Keratinocyte (primary cell): ENCODE results near the gene CAMKMT.

Experiments
- EZH2 ChIP-seq: IDR thresholded peaks from one replicate; pipeline ENCODE4 v1.6.1; 2012; ENCODE audit warnings: inconsistent platforms, mild to moderate bottlenecking, low read length, moderate library complexity
- TF ChIP-seq, protein P1 (sequence below), 3 experiments: IDR thresholded peaks in 1 of 3; conservative IDR thresholded peaks in 1 of 3; optimal IDR thresholded peaks in 1 of 3; 2 replicates in 2 of 3; 3 replicates in 1 of 3; pipeline versions ENCODE3 to v1.5.1; 2011; ENCODE audit warnings: low read length in 3 of 3, mild to moderate bottlenecking in 3 of 3, moderate library complexity in 2 of 3, control low read depth in 1 of 3, inconsistent platforms in 1 of 3; ENCODE audit not compliant: insufficient read depth in 2 of 3; ENCODE audit errors: extremely low read depth in 1 of 3

DNA sequence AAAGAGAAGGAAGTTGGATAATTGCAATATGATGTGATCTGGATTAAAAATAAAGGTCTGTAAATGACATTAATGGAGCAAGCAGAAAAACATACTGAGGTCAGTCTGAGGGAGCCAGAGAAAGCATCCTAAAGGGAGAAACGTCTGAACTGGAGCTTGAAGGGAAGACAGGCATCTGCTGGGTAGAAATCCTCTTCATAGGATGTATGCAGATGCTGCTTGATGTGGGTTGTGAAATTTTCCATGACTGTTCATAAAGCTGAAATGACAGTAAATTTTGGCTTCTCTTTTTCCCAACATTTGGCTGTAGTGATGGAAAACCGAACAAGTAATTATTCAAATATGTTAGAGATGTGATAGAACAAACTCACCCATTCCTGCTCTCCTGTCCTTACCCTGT, 287.6 kb downstream of the CAMKMT start:
- TF ChIP-seq, protein P1, sequence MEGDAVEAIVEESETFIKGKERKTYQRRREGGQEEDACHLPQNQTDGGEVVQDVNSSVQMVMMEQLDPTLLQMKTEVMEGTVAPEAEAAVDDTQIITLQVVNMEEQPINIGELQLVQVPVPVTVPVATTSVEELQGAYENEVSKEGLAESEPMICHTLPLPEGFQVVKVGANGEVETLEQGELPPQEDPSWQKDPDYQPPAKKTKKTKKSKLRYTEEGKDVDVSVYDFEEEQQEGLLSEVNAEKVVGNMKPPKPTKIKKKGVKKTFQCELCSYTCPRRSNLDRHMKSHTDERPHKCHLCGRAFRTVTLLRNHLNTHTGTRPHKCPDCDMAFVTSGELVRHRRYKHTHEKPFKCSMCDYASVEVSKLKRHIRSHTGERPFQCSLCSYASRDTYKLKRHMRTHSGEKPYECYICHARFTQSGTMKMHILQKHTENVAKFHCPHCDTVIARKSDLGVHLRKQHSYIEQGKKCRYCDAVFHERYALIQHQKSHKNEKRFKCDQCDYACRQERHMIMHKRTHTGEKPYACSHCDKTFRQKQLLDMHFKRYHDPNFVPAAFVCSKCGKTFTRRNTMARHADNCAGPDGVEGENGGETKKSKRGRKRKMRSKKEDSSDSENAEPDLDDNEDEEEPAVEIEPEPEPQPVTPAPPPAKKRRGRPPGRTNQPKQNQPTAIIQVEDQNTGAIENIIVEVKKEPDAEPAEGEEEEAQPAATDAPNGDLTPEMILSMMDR (optimal IDR thresholded peaks at IDR 0.05 in 1 of 3, IDR thresholded peaks at IDR 0.05 in 1 of 3, conservative IDR thresholded peaks at IDR 0.05 in 1 of 3; ENCODE audit: extremely low read depth in 1 of 3, insufficient read depth in 2 of 3, low read length in 3 of 3): no peak
- no peak for TF ChIP-seq EZH2
